ENCODE measurements around the gene STRN3.
A peak's percentile ranks its signal among the peaks of the same experiment; 100 is the strongest.

The STRN3 gene

DNA sequence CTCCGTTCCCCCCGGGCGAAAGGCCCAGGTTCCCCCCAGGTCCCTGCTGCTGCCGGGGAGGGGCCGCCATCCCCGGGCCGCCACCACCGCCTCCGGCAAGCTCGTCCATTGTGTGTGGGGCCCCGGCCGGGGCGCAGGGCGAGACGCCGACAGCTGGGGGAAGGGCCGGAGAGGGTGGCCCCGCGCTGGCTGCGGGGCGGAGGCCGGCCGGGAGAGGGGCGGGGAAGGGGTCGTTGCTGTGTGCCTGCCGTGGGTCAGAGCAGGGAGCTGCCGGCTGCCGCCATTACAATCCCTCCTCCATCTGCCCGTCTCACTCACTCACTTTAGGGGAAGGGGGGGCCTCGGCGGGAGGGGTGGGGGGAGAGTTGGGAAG, at the start of gene STRN3:
Gene STRN3, minus strand, starts transcription at position 303 of the 373 bp plus-strand sequence. Its CDS starts 194 bp downstream, at position 109.
- TF ChIP-seq CTCF (IDR thresholded peaks at IDR 0.05), result no peak
- no peaks in the 10 kb centered on the region for H3K27me3 ChIP-seq (ENCODE audit: control insufficient read depth, insufficient read depth, low read length)
- peak within 1 kb of the TSS; percentile 97 for H3K27ac ChIP-seq
- H3K9me3 ChIP-seq (ENCODE audit: control insufficient read depth, low read length), result no peaks in the 10 kb centered on the region
- peak within 1 kb of the TSS; percentile 76 for H3K4me2 ChIP-seq (ENCODE audit: low read length)
- peak within 1 kb of the TSS; percentile 94 for H3K9ac ChIP-seq
- H3K79me2 ChIP-seq, result peaks cover 33% of the 10 kb centered on the region
- H3K4me3 ChIP-seq (ENCODE audit: low read depth, low read length), result peak within 1 kb of the TSS; percentile 93
- H2AFZ ChIP-seq, result peak within 1 kb of the TSS; percentile 95
- H3K36me3 ChIP-seq (ENCODE audit: control insufficient read depth, insufficient read depth, low read length), result no peaks in the 10 kb centered on the region
- no peaks in the 10 kb centered on the region for H3K4me1 ChIP-seq

- Histone ChIP-seq H3K9me3 (ENCODE audit: control insufficient read depth, low read length) (no peaks in the 10 kb centered on the region), H3K4me1 (no peaks in the 10 kb centered on the region), H3K36me3 (ENCODE audit: control insufficient read depth, insufficient read depth, low read length) (no peaks in the 10 kb centered on the region), H3K9ac (no peak overlapping the region), H3K4me2 (ENCODE audit: low read length) (no peak overlapping the region), H2AFZ (no peak overlapping the region), H3K4me3 (ENCODE audit: low read depth, low read length) (no peak overlapping the region), H3K79me2 (no peaks in the 10 kb centered on the region), H3K27ac (no peak overlapping the region), H3K27me3 (ENCODE audit: control insufficient read depth, insufficient read depth, low read length) (no peaks in the 10 kb centered on the region)
- no peak for TF ChIP-seq CTCF (IDR thresholded peaks at IDR 0.05)
These were observed 49.0 kb upstream of the STRN3 start for GRCh38 chr14:31075144-31075543.

- no peaks in the 10 kb centered on the region for H3K36me3 ChIP-seq (ENCODE audit: control insufficient read depth, insufficient read depth, low read length)
- no peaks in the 10 kb centered on the region for H3K27me3 ChIP-seq (ENCODE audit: control insufficient read depth, insufficient read depth, low read length)
- H3K27ac ChIP-seq, result no peak overlapping the region
- H3K4me2 ChIP-seq (ENCODE audit: low read length), result no peak overlapping the region
- no peak for TF ChIP-seq CTCF (IDR thresholded peaks at IDR 0.05)
- no peaks in the 10 kb centered on the region for H3K9me3 ChIP-seq (ENCODE audit: control insufficient read depth, low read length)
- no peak overlapping the region for H3K9ac ChIP-seq
- no peak overlapping the region for H2AFZ ChIP-seq
- H3K79me2 ChIP-seq, result no peaks in the 10 kb centered on the region
- H3K4me1 ChIP-seq, result peaks cover 3% of the 10 kb centered on the region
- no peak overlapping the region for H3K4me3 ChIP-seq (ENCODE audit: low read depth, low read length)
These were observed 45.0 kb upstream of the STRN3 start for GRCh38 chr14:31071151-31071550.

DNA sequence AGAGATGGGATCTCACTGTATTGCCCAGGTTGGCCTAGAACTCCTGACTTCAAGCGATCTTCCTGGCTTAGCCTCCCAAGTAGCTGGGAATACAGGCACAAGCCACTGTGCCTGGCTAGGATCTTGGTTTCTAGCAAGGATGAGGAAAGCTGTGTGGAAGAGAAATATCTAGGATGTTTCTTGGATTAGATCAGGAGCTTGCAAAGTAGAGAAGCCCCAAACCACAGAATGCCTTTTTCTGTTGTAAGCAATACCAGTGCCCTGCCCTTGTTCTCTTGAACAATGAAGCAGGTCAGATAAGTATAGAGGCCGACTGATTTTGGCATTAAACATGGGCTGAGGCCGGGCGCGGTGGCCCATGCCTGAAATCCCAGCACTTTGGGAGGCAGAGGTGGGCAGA, 44.3 kb upstream of the STRN3 start:
- Histone ChIP-seq H3K9ac (no peak overlapping the region), H2AFZ (no peak overlapping the region), H3K79me2 (no peaks in the 10 kb centered on the region), H3K36me3 (ENCODE audit: control insufficient read depth, insufficient read depth, low read length) (no peaks in the 10 kb centered on the region), H3K4me2 (ENCODE audit: low read length) (no peak overlapping the region), H3K27me3 (ENCODE audit: control insufficient read depth, insufficient read depth, low read length) (no peaks in the 10 kb centered on the region), H3K27ac (no peak overlapping the region), H3K4me3 (ENCODE audit: low read depth, low read length) (no peak overlapping the region), H3K9me3 (ENCODE audit: control insufficient read depth, low read length) (no peaks in the 10 kb centered on the region), H3K4me1 (peaks cover 3% of the 10 kb centered on the region)
- TF ChIP-seq CTCF (IDR thresholded peaks at IDR 0.05), result no peak

DNA sequence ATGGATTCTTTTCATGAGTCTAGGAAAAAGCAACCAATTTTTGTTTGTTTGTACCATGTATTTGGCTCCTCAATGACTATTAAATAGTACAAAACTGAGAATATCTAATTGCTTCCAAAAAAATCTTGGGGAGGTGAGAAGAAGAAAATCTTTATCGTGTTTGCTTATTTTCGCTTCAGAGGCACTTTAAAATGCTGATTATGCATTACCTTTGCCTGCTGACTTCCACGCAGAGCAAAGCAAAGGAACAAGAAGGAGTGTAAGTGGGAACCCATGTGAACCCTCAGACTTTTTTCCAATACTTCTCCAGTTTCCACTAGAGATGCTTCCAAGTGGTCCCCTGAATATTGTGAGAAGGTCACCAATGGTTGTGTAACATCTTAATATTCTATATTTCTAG, 43.2 kb upstream of the STRN3 start:
- Histone ChIP-seq H3K79me2 (no peaks in the 10 kb centered on the region), H3K9me3 (ENCODE audit: control insufficient read depth, low read length) (no peaks in the 10 kb centered on the region), H3K27ac (no peak overlapping the region), H3K27me3 (ENCODE audit: control insufficient read depth, insufficient read depth, low read length) (no peaks in the 10 kb centered on the region), H3K9ac (no peak overlapping the region), H3K4me2 (ENCODE audit: low read length) (peak overlapping the region; percentile 1), H3K36me3 (ENCODE audit: control insufficient read depth, insufficient read depth, low read length) (no peaks in the 10 kb centered on the region), H3K4me1 (peaks cover 3% of the 10 kb centered on the region), H2AFZ (no peak overlapping the region), H3K4me3 (ENCODE audit: low read depth, low read length) (no peak overlapping the region)
- TF ChIP-seq CTCF (IDR thresholded peaks at IDR 0.05), result no peak
